ENCODE data around the gene TBC1D24. TPM values are rescaled to one million over a fixed set of nuclear protein-coding genes. Genes with fewer than 3 reads are reported as not detected.

Gene TBC1D24
- total RNA-seq, 2 donors from 2014 or later: 9.6 to 10.5 TPM

DNA sequence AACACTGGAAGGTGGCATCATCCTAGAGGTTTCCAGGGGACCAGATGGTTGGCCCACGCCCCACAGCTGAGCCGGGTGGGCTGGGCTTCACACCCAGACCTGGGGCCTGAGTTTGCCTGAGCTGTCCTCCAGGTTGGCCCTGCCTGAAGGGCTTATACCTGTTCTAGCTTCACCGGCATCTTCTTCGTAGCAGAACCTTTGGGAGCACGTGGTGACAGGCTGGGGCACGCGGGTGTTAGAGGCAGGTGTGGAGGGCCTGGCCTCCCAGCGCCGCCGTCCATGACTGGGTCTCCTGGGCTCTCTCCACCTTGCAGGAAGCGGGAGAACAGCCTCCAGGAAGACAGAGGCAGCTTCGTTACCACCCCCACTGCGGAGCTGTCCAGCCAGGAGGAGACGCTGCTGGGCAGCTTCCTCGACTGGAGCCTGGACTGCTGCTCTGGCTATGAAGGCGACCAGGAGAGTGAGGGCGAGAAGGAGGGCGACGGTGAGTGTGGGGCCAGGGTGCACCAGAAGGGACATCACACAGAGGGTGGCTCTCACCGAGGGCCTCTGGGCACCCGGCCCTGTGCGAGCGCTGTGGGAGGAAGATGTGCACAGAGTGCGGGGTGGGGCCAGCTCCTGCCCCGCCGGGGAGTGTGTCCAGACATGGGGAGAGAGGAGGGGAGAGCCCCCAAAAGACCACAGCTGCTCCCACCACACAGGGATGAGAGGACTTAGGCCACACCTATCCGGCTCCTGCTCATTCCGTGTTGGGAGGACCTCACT is 19.7 kb upstream of the TBC1D24 start:
- TF ChIP-seq CTCF (IDR thresholded peaks at IDR 0.05): no peak
- no peak for DNase-seq (ENCODE audit: low spot score)

DNA sequence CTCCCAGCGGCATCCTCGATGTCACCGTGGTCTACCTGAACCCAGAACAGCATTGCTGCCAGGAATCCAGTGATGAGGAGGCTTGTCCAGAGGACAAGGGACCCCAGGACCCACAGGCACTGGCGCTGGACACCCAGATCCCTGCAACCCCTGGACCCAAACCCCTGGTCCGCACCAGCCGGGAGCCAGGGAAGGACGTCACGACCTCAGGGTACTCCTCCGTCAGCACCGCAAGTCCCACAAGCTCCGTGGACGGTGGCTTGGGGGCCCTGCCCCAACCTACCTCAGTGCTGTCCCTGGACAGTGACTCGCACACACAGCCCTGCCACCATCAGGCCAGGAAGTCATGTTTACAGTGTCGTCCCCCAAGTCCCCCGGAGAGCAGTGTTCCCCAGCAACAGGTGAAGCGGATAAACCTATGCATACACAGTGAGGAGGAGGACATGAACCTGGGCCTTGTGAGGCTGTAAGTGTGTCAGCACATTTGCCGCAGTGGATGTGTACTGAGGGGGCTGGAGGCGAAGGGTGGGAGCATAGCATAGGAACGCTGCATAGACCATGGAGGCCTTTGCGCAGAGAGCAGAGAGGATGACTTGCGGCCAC is 18.3 kb upstream of the TBC1D24 start:
- Histone ChIP-seq H3K4me3 (no peak overlapping the region), H3K27ac (no peak overlapping the region), H3K9me3 (no peaks in the 10 kb centered on the region), H3K36me3 (no peaks in the 10 kb centered on the region), H3K4me1 (peaks cover 0 to 19% of the 10 kb centered on the region in 2 donors), H3K27me3 (no peaks in the 10 kb centered on the region)
- DNase-seq (ENCODE audit: low spot score): no peak
- TF ChIP-seq CTCF (IDR thresholded peaks at IDR 0.05): no peak

More for the DNA sequence above, 19.7 kb upstream of the TBC1D24 start:
- no peaks in the 10 kb centered on the region for H3K36me3 ChIP-seq
- H3K27ac ChIP-seq: no peak overlapping the region
- H3K4me1 ChIP-seq: peaks cover 0 to 12% of the 10 kb centered on the region in 2 donors
- no peaks in the 10 kb centered on the region for H3K27me3 ChIP-seq
- no peak overlapping the region for H3K4me3 ChIP-seq
- no peaks in the 10 kb centered on the region for H3K9me3 ChIP-seq

GRCh38 chr16:2457267-2457666 is 17.7 kb upstream of the TBC1D24 start:
- Histone ChIP-seq H3K4me1 (peaks cover 0 to 19% of the 10 kb centered on the region in 2 donors), H3K9me3 (no peaks in the 10 kb centered on the region), H3K36me3 (no peaks in the 10 kb centered on the region), H3K27me3 (no peaks in the 10 kb centered on the region), H3K4me3 (no peak overlapping the region), H3K27ac (no peak overlapping the region)
- DNase-seq (ENCODE audit: low spot score): no peak
- TF ChIP-seq CTCF (IDR thresholded peaks at IDR 0.05): no peak

- no peak for DNase-seq (ENCODE audit: low spot score)
- Histone ChIP-seq H3K4me1 (peaks cover 0 to 19% of the 10 kb centered on the region in 2 donors), H3K27ac (no peak overlapping the region), H3K4me3 (no peak overlapping the region), H3K36me3 (no peaks in the 10 kb centered on the region), H3K27me3 (no peaks in the 10 kb centered on the region), H3K9me3 (no peaks in the 10 kb centered on the region)
- TF ChIP-seq CTCF (IDR thresholded peaks at IDR 0.05): no peak
These were observed 17.0 kb upstream of the TBC1D24 start for GRCh38 chr16:2457946-2458345.

GRCh38 chr16:2458887-2459646 is 15.9 kb upstream of the TBC1D24 start:
- Histone ChIP-seq H3K27me3 (no peaks in the 10 kb centered on the region), H3K36me3 (no peaks in the 10 kb centered on the region), H3K4me3 (peak overlapping the region; percentile 43 to 60), H3K9me3 (no peaks in the 10 kb centered on the region), H3K27ac (peak overlapping the region; percentile 37 to 65), H3K4me1 (peaks cover 0 to 19% of the 10 kb centered on the region in 2 donors)
- TF ChIP-seq CTCF (IDR thresholded peaks at IDR 0.05): no peak
- no peak for DNase-seq (ENCODE audit: low spot score)
